M059J (cell line): ENCODE data around the gene IRF9. TPM values are rescaled to one million over a fixed set of nuclear protein-coding genes. Genes with fewer than 3 reads are reported as not detected.

Source experiments
- DNase-seq: peaks from one replicate; pipeline ENCODE4 v3.0.0-alpha.2; 2012; ENCODE audit warnings: low read depth
- total RNA-seq: library from RNA; depleted of rRNA; stranded (reverse); fragments of >200 nt; shearing (Covaris generic); gene quantifications from 2 replicates; pipeline ENCODE4 v1.2.3, GENCODE V29; 2014

Gene IRF9
- total RNA-seq, 1 experiment from 2014 or later = 160 TPM

- DNase-seq = no peak
Measured at GRCh38 chr14:24147761-24148428, 13.2 kb upstream of the IRF9 start.

GRCh38 chr14:24149302-24149969 lies 11.6 kb upstream of the IRF9 start:
- DNase-seq = no peak

- no peak for DNase-seq
Measured at GRCh38 chr14:24150061-24150460, 11.0 kb upstream of the IRF9 start.

- no peak for DNase-seq
Measured at GRCh38 chr14:24150567-24150966, 10.5 kb upstream of the IRF9 start.

- no peak for DNase-seq
Measured at GRCh38 chr14:24150993-24151392, 10.1 kb upstream of the IRF9 start.

- DNase-seq = no peak
Measured at GRCh38 chr14:24151404-24152080, 9.5 kb upstream of the IRF9 start.

GRCh38 chr14:24155100-24155499 lies 6.0 kb upstream of the IRF9 start:
- no peak for DNase-seq

- no peak for DNase-seq
Measured at GRCh38 chr14:24156840-24157239, 4.2 kb upstream of the IRF9 start.

- no peak for DNase-seq
Measured at GRCh38 chr14:24157331-24157730, 3.7 kb upstream of the IRF9 start.

GRCh38 chr14:24159777-24160498 lies 1.1 kb upstream of the IRF9 start:
- DNase-seq = no peak

GRCh38 chr14:24160499-24160849 lies 591 bp upstream of the IRF9 start:
- no peak for DNase-seq

- DNase-seq = no peak
Measured at GRCh38 chr14:24162093-24162492, 1.0 kb downstream of the IRF9 start.

- no peak for DNase-seq
Measured at GRCh38 chr14:24164518-24164991, 3.5 kb downstream of the IRF9 start.

- no peak for DNase-seq
Measured at GRCh38 chr14:24165785-24166184, 4.7 kb downstream of the IRF9 start.

GRCh38 chr14:24167469-24168114 lies 6.5 kb downstream of the IRF9 start:
- no peak for DNase-seq

- no peak for DNase-seq
Measured at GRCh38 chr14:24171422-24172260, 10.6 kb downstream of the IRF9 start, which contains the start of gene REC8. TSS of gene REC8 (plus strand) at chr14:24172080. CDS start at chr14:24172553, 473 bp downstream.

GRCh38 chr14:24172261-24172860 lies 11.3 kb downstream of the IRF9 start:
- DNase-seq = no peak

GRCh38 chr14:24172871-24173281 lies 11.8 kb downstream of the IRF9 start:
- no peak for DNase-seq

GRCh38 chr14:24176599-24176998 lies 15.5 kb downstream of the IRF9 start:
- no peak for DNase-seq
